SK-N-SH (cell line): Measurements from ENCODE around the gene CLEC4G. TPM values are rescaled to one million over a fixed set of nuclear protein-coding genes. Genes with fewer than 3 reads are reported as not detected.
"Not testable (repeated sequence)": the region's sequence is repeated elsewhere in the genome, so short reads cannot be mapped to it uniquely, and the experiment has no call there.

Experiments used
- CTCF ChIA-PET: fragments of 300-600, 350-600 bp; formaldehyde crosslinking; extraction: SDS; loops from one replicate; lab custom pipeline; 2021; lab: Yijun Ruan, JAX
- POLR2A ChIA-PET: fragments of 350-600 bp; sonication (Branson Sonifier 250); formaldehyde crosslinking; extraction: SDS; loops from one replicate; lab custom pipeline; 2020; ENCODE audit warnings: antibody characterized with exemption, inconsistent platforms; lab: Yijun Ruan, JAX
- DNase-seq: peaks from one replicate; pipeline ENCODE4 v3.0.0; 2012
- H2AFZ ChIP-seq: fragments of 200-600 bp; sonication (generic); 2 replicates; pipeline ENCODE4 v1.8.1; 2016; ENCODE audit warnings: antibody characterized with exemption, mild to moderate bottlenecking, low read depth
- H3F3A ChIP-seq: fragments of 200-600 bp; sonication (generic); replicated peaks from 2 replicates; pipeline ENCODE3; 2016; ENCODE audit warnings: antibody characterized with exemption, mild to moderate bottlenecking; ENCODE audit not compliant: insufficient read depth
- H3K27ac ChIP-seq, 2 experiments: fragments of 200-500 bp in 1 of 2; fragments of 200-600 bp in 1 of 2; sonication (Bioruptor generic) in 1 of 2; sonication (generic), shearing (Covaris generic) in 1 of 2; 2 replicates each; pipeline versions ENCODE4 v1.5.1 to v1.6.1; 2014 to 2016; ENCODE audit warnings: low read depth in 2 of 2, inconsistent platforms in 1 of 2, low read length in 1 of 2, mild to moderate bottlenecking in 1 of 2, mixed read lengths in 1 of 2
- H3K27me3 ChIP-seq: fragments of 200-600 bp; sonication (generic), shearing (Covaris generic); 2 replicates; pipeline ENCODE4 v1.6.1; 2016; ENCODE audit warnings: mixed run types; ENCODE audit not compliant: insufficient read depth
- H3K36me3 ChIP-seq, 2 experiments: fragments of 200-500 bp in 1 of 2; fragments of 200-600 bp in 1 of 2; sonication (Bioruptor generic) in 1 of 2; sonication (generic) in 1 of 2; replicated peaks in 1 of 2; 2 replicates each; pipeline versions ENCODE3 to v1.5.1; 2014 to 2016; ENCODE audit warnings: low read length in 1 of 2, mild to moderate bottlenecking in 1 of 2; ENCODE audit not compliant: insufficient read depth in 2 of 2, control insufficient read depth in 1 of 2
- H3K4me1 ChIP-seq, 2 experiments: fragments of 200-500 bp in 1 of 2; fragments of 200-600 bp in 1 of 2; sonication (Bioruptor generic) in 1 of 2; sonication (generic), shearing (Covaris generic) in 1 of 2; 2 replicates each; pipeline versions ENCODE4 v1.5.1 to v1.6.1; 2014 to 2016; ENCODE audit warnings: low read depth in 1 of 2, low read length in 1 of 2, mixed run types in 1 of 2; ENCODE audit not compliant: insufficient read depth in 2 of 2, control insufficient read depth in 1 of 2
- H3K4me2 ChIP-seq: fragments of 200-600 bp; sonication (generic), shearing (Covaris generic); 2 replicates; pipeline ENCODE4 v1.6.1; 2017; ENCODE audit warnings: mixed run types
- H3K4me3 ChIP-seq, 2 experiments: fragments of 200-500 bp in 1 of 2; fragments of 200-600 bp in 1 of 2; sonication (Bioruptor generic) in 1 of 2; sonication (generic), shearing (Covaris generic) in 1 of 2; 2 replicates each; pipeline versions ENCODE4 v1.5.1 to v1.8.1; 2014 to 2016; ENCODE audit warnings: low read depth in 2 of 2, inconsistent platforms in 1 of 2, low read length in 1 of 2, mild to moderate bottlenecking in 1 of 2, mixed read lengths in 1 of 2, moderate library complexity in 1 of 2
- H3K79me2 ChIP-seq: fragments of 200-600 bp; sonication (generic); 2 replicates; pipeline ENCODE4 v1.8.1; 2017; ENCODE audit warnings: mild to moderate bottlenecking; ENCODE audit not compliant: insufficient read depth
- H3K9ac ChIP-seq: fragments of 200-600 bp; sonication (generic); 2 replicates; pipeline ENCODE4 v1.6.1; 2017; ENCODE audit warnings: mixed run types
- H3K9me2 ChIP-seq: fragments of 200-600 bp; sonication (generic); 2 replicates; pipeline ENCODE4 v1.6.1; 2017; ENCODE audit warnings: mixed run types
- H3K9me3 ChIP-seq: fragments of 200-600 bp; sonication (generic); 2 replicates; pipeline ENCODE4 v1.6.1; 2017; ENCODE audit warnings: mixed run types, mild to moderate bottlenecking, moderate library complexity
- H4K20me1 ChIP-seq: fragments of 200-600 bp; sonication (generic); 2 replicates; pipeline ENCODE4 v1.6.1; 2017; ENCODE audit warnings: mild to moderate bottlenecking, mixed run types; ENCODE audit not compliant: insufficient read depth
- EZH2phosphoT487 ChIP-seq: fragments of 200-600 bp; sonication (generic); IDR thresholded peaks from 2 replicates; pipeline ENCODE4 v1.6.1; 2017; ENCODE audit warnings: low read depth, mixed run types, mild to moderate bottlenecking, antibody characterized with exemption, moderate library complexity, borderline replicate concordance
- FOXJ3 ChIP-seq: sonication (generic); formaldehyde crosslinking; IDR thresholded peaks from 2 replicates; pipeline ENCODE4 v1.5.1; 2020; ENCODE audit warnings: mild to moderate bottlenecking, missing genetic modification reagents
- GATA2 ChIP-seq: sonication (generic); formaldehyde crosslinking; IDR thresholded peaks from 2 replicates; pipeline ENCODE4 v1.5.0; 2020; ENCODE audit warnings: mild to moderate bottlenecking, missing genetic modification reagents
- MXI1 ChIP-seq: IDR thresholded peaks from 2 replicates; pipeline ENCODE4 v1.6.1; 2012; ENCODE audit warnings: mild to moderate bottlenecking, low read depth, low read length, improper control_type of control experiment
- RCOR1 ChIP-seq: fragments of 150-350 bp; IDR thresholded peaks from 2 replicates; pipeline ENCODE4 v1.6.1; 2017; ENCODE audit warnings: antibody characterized with exemption, low read length
- RFX5 ChIP-seq: IDR thresholded peaks from 2 replicates; pipeline ENCODE4 v1.6.1; 2012; ENCODE audit warnings: mild to moderate bottlenecking, improper control_type of control experiment, low read length
- RXRA ChIP-seq: IDR thresholded peaks from 2 replicates; pipeline ENCODE4 v1.4.0; 2012; ENCODE audit warnings: low read depth, mild to moderate bottlenecking, borderline replicate concordance
- TCF12 ChIP-seq: IDR thresholded peaks from 2 replicates; pipeline ENCODE4 v1.4.0; 2012
- WGBS: methylation state at CpG from one replicate; pipeline ENCODE4 v1.1.6; 2017; ENCODE audit warnings: low lambda C conversion rate; 5-methylcytosine and 5-hydroxymethylcytosine counted together
- polyA plus RNA-seq, 3 experiments: library from polyadenylated mRNA; depleted of rRNA; stranded (reverse); fragments of >200 nt; gene quantifications; 2 replicates each; pipeline ENCODE4 v1.2.3, GENCODE V29; 2012

Gene CLEC4G
- polyA plus RNA-seq, 1 of the 3 experiments (the other 2 are of a cell fraction): not detected

DNA sequence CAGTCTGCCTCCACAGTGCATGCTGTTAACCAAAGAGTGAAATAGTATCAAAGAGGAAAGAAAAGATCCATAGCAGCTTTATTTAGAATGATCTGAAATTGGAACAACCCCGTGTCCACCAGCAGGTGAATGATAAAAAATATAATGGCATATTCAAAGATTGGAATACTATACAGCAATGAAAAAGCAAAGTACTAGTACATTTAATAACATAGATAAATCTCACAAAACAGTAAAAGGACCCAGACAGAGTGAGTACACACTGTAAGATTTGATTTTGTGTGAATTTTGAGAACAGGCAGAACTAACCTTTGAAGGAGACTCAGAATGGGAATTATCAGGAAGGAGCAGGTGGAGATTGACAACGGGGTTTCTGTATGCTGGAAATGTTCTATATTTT lies 16.3 kb upstream of the CLEC4G start:
- POLR2A ChIA-PET: no interaction called here
- 0% methylated on average over 2 of the region's 2 CpGs for WGBS

DNA sequence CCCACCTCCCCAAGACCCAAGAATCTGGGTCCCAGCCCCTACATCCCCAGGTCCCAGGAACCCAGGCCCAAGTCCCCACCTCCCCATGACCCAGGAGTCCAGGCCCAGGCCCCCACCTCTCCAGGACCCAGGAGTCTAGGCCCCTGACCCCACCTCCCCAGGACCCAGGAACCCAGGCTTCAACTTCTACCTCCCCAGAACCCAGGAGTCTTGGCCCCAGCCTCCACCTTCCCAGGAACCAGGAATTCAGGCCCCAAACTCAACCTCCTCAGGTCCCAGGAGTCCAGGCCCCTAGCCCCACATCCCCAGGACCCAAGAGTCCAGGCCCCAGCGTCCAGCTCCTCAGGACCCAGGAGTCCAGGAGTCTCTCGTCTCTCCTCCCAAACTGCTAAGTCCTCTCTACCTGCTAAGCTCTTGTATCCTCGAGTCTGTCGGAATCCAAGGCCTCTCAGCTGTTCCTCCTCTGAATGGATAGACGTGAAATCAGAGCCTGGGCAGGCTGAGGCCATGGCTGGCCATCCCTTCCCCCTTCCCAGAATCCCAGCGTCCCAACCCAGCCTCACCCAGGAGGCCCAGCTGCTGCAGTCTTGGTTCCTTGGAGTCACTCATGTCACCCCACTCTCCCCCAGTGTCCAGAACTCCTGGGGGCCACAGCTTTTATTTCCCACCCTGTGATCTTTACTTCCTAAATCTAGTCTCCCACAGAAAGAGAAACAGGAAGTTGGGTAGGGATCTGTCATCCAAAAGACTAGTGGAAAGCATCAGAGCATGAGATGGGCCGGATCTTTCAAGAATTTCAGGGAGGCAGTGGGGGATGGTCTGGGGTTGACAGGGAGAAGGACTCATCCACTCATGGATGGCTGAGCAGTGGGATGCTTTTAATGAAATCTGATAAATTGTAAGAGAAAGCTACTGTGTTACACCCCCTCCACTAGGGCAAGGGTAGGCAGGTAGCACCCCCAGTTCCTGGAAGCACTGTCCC lies 15.3 kb upstream of the CLEC4G start, which contains the start of gene CD209:
Gene CD209, minus strand, starts transcription at position 632 of the 982 bp plus-strand sequence. Its CDS starts 23 bp downstream, at position 609.
- Histone ChIP-seq H2AFZ (no peak within 1 kb of the TSS), H3K4me1 (no peaks in the 10 kb centered on the region), H3F3A (no peaks in the 10 kb centered on the region), H4K20me1 (no peaks in the 10 kb centered on the region), H3K36me3 (no peaks in the 10 kb centered on the region), H3K4me2 (no peak within 1 kb of the TSS), H3K27me3 (peaks cover 22% of the 10 kb centered on the region), H3K79me2 (no peaks in the 10 kb centered on the region), H3K27ac (no peak within 1 kb of the TSS), H3K9ac (no peak within 1 kb of the TSS), H3K9me2 (no peaks in the 10 kb centered on the region), H3K9me3 (no peaks in the 10 kb centered on the region), H3K4me3 (no peak within 1 kb of the TSS)
- POLR2A ChIA-PET: no interaction called here
- WGBS: 19% methylated on average over 4 of the region's 7 CpGs
- TF ChIP-seq FOXJ3: no peak
- TF ChIP-seq RCOR1: no peak
- no peak for TF ChIP-seq RXRA
- TF ChIP-seq GATA2 (CRISPR knock-in tag): no peak
- no peak for TF ChIP-seq TCF12
- no peak for TF ChIP-seq MXI1
- TF ChIP-seq EZH2phosphoT487: no peak
- DNase-seq: no peak
- CTCF ChIA-PET: interaction anchor here (1.2 kb wide), 1 partner anchor 24 kb away, joined by 3 read pairs; no protein-coding TSS in a partner anchor

More for the DNA sequence above, 16.3 kb upstream of the CLEC4G start:
- DNase-seq: no peak
- Histone ChIP-seq H3K9me3 (no peaks in the 10 kb centered on the region), H3F3A (no peaks in the 10 kb centered on the region), H3K27ac (no peak overlapping the region), H3K9ac (no peak overlapping the region), H3K4me2 (no peak overlapping the region), H2AFZ (no peak overlapping the region), H3K79me2 (no peaks in the 10 kb centered on the region), H3K4me3 (no peak overlapping the region), H4K20me1 (no peaks in the 10 kb centered on the region), H3K9me2 (no peaks in the 10 kb centered on the region), H3K36me3 (no peaks in the 10 kb centered on the region), H3K27me3 (peaks cover 18% of the 10 kb centered on the region), H3K4me1 (no peaks in the 10 kb centered on the region)
- no peak for TF ChIP-seq MXI1
- no peak for TF ChIP-seq RFX5
- no peak for TF ChIP-seq TCF12
- CTCF ChIA-PET: no interaction called here

DNA sequence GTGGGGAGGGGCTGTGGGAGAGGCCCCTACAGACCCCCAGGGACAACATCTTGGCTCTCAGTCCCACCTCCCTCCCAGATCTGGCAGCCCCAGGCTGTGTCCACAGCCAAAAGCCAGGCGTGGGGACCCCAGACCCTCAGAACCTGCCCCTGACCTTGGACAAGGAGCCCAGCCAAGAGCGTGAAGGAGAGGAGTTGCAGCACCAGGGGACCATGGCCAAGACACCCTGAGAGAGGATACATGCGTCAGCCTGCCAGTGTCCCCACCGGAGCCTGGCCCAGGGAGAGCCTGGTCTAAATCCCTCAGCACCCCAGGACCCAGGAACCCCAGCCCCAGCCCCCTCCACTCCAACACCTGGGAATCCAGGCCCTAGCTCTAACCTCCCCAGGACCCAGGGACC lies 14.4 kb upstream of the CLEC4G start:
- H3K27me3 ChIP-seq: peaks cover 30% of the 10 kb centered on the region
- H3K4me3 ChIP-seq, H3K9me3 ChIP-seq, H4K20me1 ChIP-seq, H3K36me3 ChIP-seq, H3K9ac ChIP-seq, POLR2A ChIA-PET, H3K27ac ChIP-seq, H3K79me2 ChIP-seq, H3K4me1 ChIP-seq, CTCF ChIA-PET, H3K9me2 ChIP-seq, H3F3A ChIP-seq, DNase-seq, H3K4me2 ChIP-seq, H2AFZ ChIP-seq: not testable (repeated sequence)
- WGBS: 13% methylated on average over 3 of the region's 4 CpGs
